H9 (cell line): ENCODE measurements around the gene SNRPD3. TPM values are rescaled to one million over a fixed set of nuclear protein-coding genes. Genes with fewer than 3 reads are reported as not detected.
"Not testable (repeated sequence)": the region's sequence is repeated elsewhere in the genome, so short reads cannot be mapped to it uniquely, and the experiment has no call there.

Experiments
- DNase-seq: peaks from one replicate; pipeline ENCODE4 v3.0.0-alpha.2; 2017
- H2AFZ ChIP-seq: one replicate; pipeline ENCODE4 v1.6.1; 2013; ENCODE audit warnings: mild to moderate bottlenecking, low read length, control low read depth, moderate library complexity
- H2AK5ac ChIP-seq: 2 replicates; pipeline ENCODE4 v1.6.1; 2013; ENCODE audit warnings: low read length, control low read depth, mixed read lengths; ENCODE audit not compliant: insufficient read length
- H2BK120ac ChIP-seq: one replicate; pipeline ENCODE4 v1.6.1; 2013; ENCODE audit warnings: low read depth, mild to moderate bottlenecking, low read length, control low read depth, inconsistent platforms; ENCODE audit not compliant: poor library complexity, severe bottlenecking
- H2BK12ac ChIP-seq: 2 replicates; pipeline ENCODE4 v1.6.1; 2013; ENCODE audit warnings: low read length, control low read depth, mixed read lengths, low read depth; ENCODE audit not compliant: insufficient read length
- H2BK15ac ChIP-seq: 2 replicates; pipeline ENCODE4 v1.6.1; 2013; ENCODE audit warnings: low read depth, low read length, control low read depth
- H2BK20ac ChIP-seq: one replicate; pipeline ENCODE4 v1.6.1; 2013; ENCODE audit warnings: low read depth, mild to moderate bottlenecking, low read length, control low read depth, inconsistent platforms; ENCODE audit not compliant: poor library complexity, severe bottlenecking
- H2BK5ac ChIP-seq: 2 replicates; pipeline ENCODE4 v1.6.1; 2013; ENCODE audit warnings: low read length, control low read depth, mixed read lengths; ENCODE audit not compliant: insufficient read length
- H3K14ac ChIP-seq: 2 replicates; pipeline ENCODE4 v1.6.1; 2013; ENCODE audit warnings: low read length, control low read depth; ENCODE audit not compliant: insufficient read depth
- H3K18ac ChIP-seq: 2 replicates; pipeline ENCODE4 v1.6.1; 2013; ENCODE audit warnings: low read depth, mild to moderate bottlenecking, mixed read lengths, low read length, control low read depth; ENCODE audit not compliant: insufficient read length
- H3K23ac ChIP-seq: 2 replicates; pipeline ENCODE4 v1.6.1; 2013; ENCODE audit warnings: low read length, control low read depth, mixed read lengths, low read depth; ENCODE audit not compliant: insufficient read length
- H3K23me2 ChIP-seq: 2 replicates; pipeline ENCODE4 v1.6.1; 2013; ENCODE audit warnings: low read depth, mild to moderate bottlenecking, mixed read lengths, low read length, control low read depth; ENCODE audit not compliant: insufficient read length, poor library complexity, severe bottlenecking
- H3K27ac ChIP-seq: 2 replicates; pipeline ENCODE4 v1.5.1; 2013; ENCODE audit warnings: low read length, control low read depth, mixed read lengths, low read depth; ENCODE audit not compliant: insufficient read length
- H3K27me3 ChIP-seq: 2 replicates; pipeline ENCODE4 v1.6.1; 2013; ENCODE audit warnings: low read length, control low read depth, inconsistent platforms; ENCODE audit not compliant: insufficient read depth
- H3K4ac ChIP-seq: 2 replicates; pipeline ENCODE4 v1.6.1; 2013; ENCODE audit warnings: low read depth, mild to moderate bottlenecking, control low read depth, inconsistent platforms, low read length, moderate library complexity
- H3K4me1 ChIP-seq: 2 replicates; pipeline ENCODE4 v1.6.1; 2013; ENCODE audit warnings: low read length, control low read depth, inconsistent platforms; ENCODE audit not compliant: insufficient read depth
- H3K4me2 ChIP-seq: 2 replicates; pipeline ENCODE4 v1.6.1; 2013; ENCODE audit warnings: low read length, control low read depth, mixed read lengths; ENCODE audit not compliant: insufficient read length, insufficient read depth
- H3K56ac ChIP-seq: 2 replicates; pipeline ENCODE4 v1.6.1; 2013; ENCODE audit warnings: low read depth, mild to moderate bottlenecking, mixed read lengths, low read length, control low read depth; ENCODE audit not compliant: insufficient read length
- H3K79me1 ChIP-seq: 2 replicates; pipeline ENCODE4 v1.6.1; 2013; ENCODE audit warnings: low read depth, mild to moderate bottlenecking, moderate library complexity, low read length, control low read depth, inconsistent platforms; ENCODE audit not compliant: insufficient read depth, poor library complexity, severe bottlenecking
- H3K79me2 ChIP-seq: 2 replicates; pipeline ENCODE4 v1.6.1; 2013; ENCODE audit warnings: low read length, control low read depth, inconsistent platforms; ENCODE audit not compliant: insufficient read depth
- H3K9ac ChIP-seq: 2 replicates; pipeline ENCODE4 v1.6.1; 2013; ENCODE audit warnings: low read length, control low read depth, mixed read lengths; ENCODE audit not compliant: insufficient read length; ENCODE audit errors: extremely low read depth
- H3K9me3 ChIP-seq: one replicate; pipeline ENCODE4 v1.6.1; 2013; ENCODE audit warnings: low read depth, low read length, inconsistent platforms; ENCODE audit not compliant: control insufficient read depth
- H3T11ph ChIP-seq: one replicate; pipeline ENCODE4 v1.6.1; 2013; ENCODE audit warnings: mild to moderate bottlenecking, low read length, control low read depth, inconsistent platforms
- H4K20me1 ChIP-seq: one replicate; pipeline ENCODE4 v1.6.1; 2013; ENCODE audit not compliant: control insufficient read depth, insufficient read length, insufficient read depth
- H4K5ac ChIP-seq: 2 replicates; pipeline ENCODE4 v1.6.1; 2013; ENCODE audit warnings: low read depth, mild to moderate bottlenecking, mixed read lengths, low read length, control low read depth; ENCODE audit not compliant: insufficient read length
- H4K8ac ChIP-seq: replicated peaks from 2 replicates; pipeline ENCODE4 v1.6.1; 2013; ENCODE audit warnings: low read length, control low read depth, mixed read lengths, low read depth; ENCODE audit not compliant: insufficient read length
- H4K91ac ChIP-seq: 2 replicates; pipeline ENCODE4 v1.6.1; 2013; ENCODE audit warnings: low read depth, mild to moderate bottlenecking, moderate library complexity, mixed read lengths, low read length, control low read depth; ENCODE audit not compliant: insufficient read length
- H3K27ac Mint-ChIP-seq, 3 experiments: 2 replicates in 2 of 3; 3 replicates in 1 of 3; pipeline ENCODE4 v1.8.0; 2020 to 2021; ENCODE audit warnings: mixed read lengths in 3 of 3, mild to moderate bottlenecking in 1 of 3, moderate library complexity in 1 of 3
- H3K27me3 Mint-ChIP-seq: 2 replicates; pipeline ENCODE4 v1.8.0; 2021; ENCODE audit warnings: low read depth, mild to moderate bottlenecking, moderate library complexity, mixed read lengths
- H3K36me3 Mint-ChIP-seq, 3 experiments: 2 replicates in 2 of 3; 3 replicates in 1 of 3; pipeline ENCODE4 v1.8.0; 2020 to 2021; ENCODE audit warnings: low read depth in 3 of 3, mixed read lengths in 3 of 3; ENCODE audit not compliant: insufficient read depth in 1 of 3
- H3K4me1 Mint-ChIP-seq, 2 experiments: 2 replicates each; pipeline ENCODE4 v1.8.0; 2020; ENCODE audit warnings: mixed read lengths in 2 of 2
- H3K4me3 Mint-ChIP-seq, 2 experiments: 2 replicates in 1 of 2; 3 replicates in 1 of 2; pipeline ENCODE4 v1.8.0; 2020 to 2021; ENCODE audit warnings: mild to moderate bottlenecking in 2 of 2, mixed read lengths in 2 of 2, moderate library complexity in 1 of 2
- H3K9me3 Mint-ChIP-seq, 2 experiments: 2 replicates in 1 of 2; 3 replicates in 1 of 2; pipeline ENCODE4 v1.8.0; 2020; ENCODE audit warnings: mild to moderate bottlenecking in 2 of 2, mixed read lengths in 2 of 2, moderate library complexity in 1 of 2
- WGBS: extraction: QIAGEN DNeasy Blood & Tissue Kit; methylation state at CpG from one replicate; pipeline ENCODE4 v1.1.7; 2013; ENCODE audit warnings: missing lambda C conversion rate, low lambda C conversion rate, mixed read lengths; ENCODE audit not compliant: insufficient read length; ENCODE audit errors: extremely low coverage; 5-methylcytosine and 5-hydroxymethylcytosine counted together
- total RNA-seq: library from RNA; stranded (reverse); gene quantifications from 2 replicates; pipeline ENCODE4 v1.2.1, GENCODE V29; 2021
- TF ChIP-seq, protein P1 (sequence below): fragments of 200-600 bp; sonication (generic); conservative IDR thresholded peaks from 3 replicates; pipeline ENCODE4 v1.8.0; 2021; ENCODE audit warnings: antibody characterized with exemption, mild to moderate bottlenecking

Gene SNRPD3
- total RNA-seq, 1 experiment from 2014 or later = 212 TPM

DNA sequence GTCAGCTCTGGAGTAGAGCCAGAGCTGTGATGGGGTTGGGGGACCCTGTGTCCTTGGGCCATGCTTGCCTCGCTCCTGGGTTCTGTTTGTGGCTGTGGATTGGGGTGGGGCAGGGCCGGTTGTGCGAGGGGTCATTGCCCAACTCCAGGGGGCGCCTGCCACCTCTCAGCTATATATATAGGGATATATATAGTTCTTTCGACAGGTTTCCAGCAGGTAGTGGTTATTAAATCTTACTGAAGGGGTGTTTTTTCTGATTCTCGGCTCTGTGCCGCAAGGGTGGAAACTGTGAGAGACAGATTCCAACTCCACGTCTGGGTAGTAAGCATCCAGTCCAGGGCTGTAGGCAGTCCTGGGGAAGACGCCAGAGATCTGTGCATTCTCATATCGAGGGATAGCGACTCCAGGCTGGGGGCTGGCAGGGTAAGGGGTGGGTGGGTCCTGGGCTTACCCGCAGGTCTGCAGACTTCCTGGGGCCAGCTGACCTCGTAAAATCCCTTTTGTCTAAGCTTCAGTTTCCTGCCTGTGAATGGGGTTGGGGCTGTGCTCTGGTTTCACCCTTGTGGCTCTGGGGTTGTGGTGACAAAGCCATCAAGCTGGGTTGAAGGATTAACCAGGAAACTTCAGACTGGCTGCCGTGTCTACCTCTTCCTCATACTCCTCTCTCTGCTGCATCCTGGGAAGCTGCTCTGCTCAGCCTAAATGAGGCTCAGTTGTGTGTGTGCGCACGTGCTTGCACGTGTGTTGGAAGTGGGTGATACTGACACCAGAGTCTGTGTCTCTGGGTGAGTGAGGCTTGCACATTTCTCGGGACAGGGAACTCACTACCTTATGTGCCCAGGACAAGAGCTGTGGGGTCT is 48.2 kb downstream of the SNRPD3 start:
- not testable (repeated sequence) for H2AK5ac ChIP-seq, H3K23me2 ChIP-seq, H3K79me2 ChIP-seq, H4K8ac ChIP-seq, H2BK15ac ChIP-seq, DNase-seq, H3K18ac ChIP-seq, H3K56ac ChIP-seq, H4K20me1 ChIP-seq, H3K4me1 ChIP-seq, H3K23ac ChIP-seq, H2BK5ac ChIP-seq, H2BK20ac ChIP-seq, H4K91ac ChIP-seq, H3K27ac ChIP-seq, H2BK12ac ChIP-seq, H3K4ac ChIP-seq, H3K79me1 ChIP-seq, H3K9me3 Mint-ChIP-seq, H3K9ac ChIP-seq, H3T11ph ChIP-seq, H2AFZ ChIP-seq, H3K27me3 Mint-ChIP-seq, H4K5ac ChIP-seq, H2BK120ac ChIP-seq, H3K27me3 ChIP-seq, H3K14ac ChIP-seq, H3K36me3 Mint-ChIP-seq, H3K9me3 ChIP-seq
- WGBS = no CpG with 5 or more reads among the region's 18 CpGs
- peak overlapping the region; percentile 20 for H3K4me2 ChIP-seq
- Mint-ChIP-seq H3K4me3 (peak overlapping the region; percentile 61 to 62), H3K27ac (peak overlapping the region; percentile 56 to 91 (median 88); a peak in 5 of 7 replicates), H3K4me1 (peaks cover 28 to 34% of the 10 kb centered on the region in 2 experiments)
- TF ChIP-seq, protein P1, sequence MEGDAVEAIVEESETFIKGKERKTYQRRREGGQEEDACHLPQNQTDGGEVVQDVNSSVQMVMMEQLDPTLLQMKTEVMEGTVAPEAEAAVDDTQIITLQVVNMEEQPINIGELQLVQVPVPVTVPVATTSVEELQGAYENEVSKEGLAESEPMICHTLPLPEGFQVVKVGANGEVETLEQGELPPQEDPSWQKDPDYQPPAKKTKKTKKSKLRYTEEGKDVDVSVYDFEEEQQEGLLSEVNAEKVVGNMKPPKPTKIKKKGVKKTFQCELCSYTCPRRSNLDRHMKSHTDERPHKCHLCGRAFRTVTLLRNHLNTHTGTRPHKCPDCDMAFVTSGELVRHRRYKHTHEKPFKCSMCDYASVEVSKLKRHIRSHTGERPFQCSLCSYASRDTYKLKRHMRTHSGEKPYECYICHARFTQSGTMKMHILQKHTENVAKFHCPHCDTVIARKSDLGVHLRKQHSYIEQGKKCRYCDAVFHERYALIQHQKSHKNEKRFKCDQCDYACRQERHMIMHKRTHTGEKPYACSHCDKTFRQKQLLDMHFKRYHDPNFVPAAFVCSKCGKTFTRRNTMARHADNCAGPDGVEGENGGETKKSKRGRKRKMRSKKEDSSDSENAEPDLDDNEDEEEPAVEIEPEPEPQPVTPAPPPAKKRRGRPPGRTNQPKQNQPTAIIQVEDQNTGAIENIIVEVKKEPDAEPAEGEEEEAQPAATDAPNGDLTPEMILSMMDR = peak; percentile 54

DNA sequence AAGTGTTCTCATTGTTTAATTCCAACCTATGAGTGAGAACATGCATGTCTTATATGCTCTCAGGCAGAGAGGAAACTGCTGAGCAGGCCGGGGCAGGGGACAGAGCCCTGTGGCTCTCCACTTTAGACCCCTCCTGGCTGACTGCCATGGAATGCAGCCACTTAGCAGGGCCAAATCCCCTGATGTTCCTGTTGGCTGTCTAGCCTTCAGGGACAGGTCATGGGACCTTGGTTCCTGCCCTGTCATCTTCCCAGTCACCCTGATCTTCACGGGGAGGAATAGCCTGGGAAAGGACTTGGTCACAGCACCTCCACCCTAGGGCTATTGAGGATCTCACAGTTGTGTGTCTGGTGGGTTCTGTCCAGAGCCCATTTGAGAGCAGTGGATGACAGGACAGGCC is 50.5 kb downstream of the SNRPD3 start:
- not testable (repeated sequence) for H3K23me2 ChIP-seq, H3K23ac ChIP-seq, H3K56ac ChIP-seq, H3K79me2 ChIP-seq, H3K27me3 Mint-ChIP-seq, H2BK20ac ChIP-seq, H3K27me3 ChIP-seq, H4K91ac ChIP-seq, H3K9me3 Mint-ChIP-seq, H3T11ph ChIP-seq, H4K5ac ChIP-seq, H2AFZ ChIP-seq, H3K36me3 Mint-ChIP-seq, DNase-seq, H2BK12ac ChIP-seq, H4K8ac ChIP-seq, H2AK5ac ChIP-seq, H3K14ac ChIP-seq, H3K27ac ChIP-seq, H4K20me1 ChIP-seq, H3K9me3 ChIP-seq, H3K4ac ChIP-seq, H3K4me1 ChIP-seq, H3K4me2 ChIP-seq, H3K18ac ChIP-seq, H3K79me1 ChIP-seq, H2BK5ac ChIP-seq, H3K4me3 Mint-ChIP-seq, H2BK120ac ChIP-seq, H3K9ac ChIP-seq, H2BK15ac ChIP-seq
- Mint-ChIP-seq H3K4me1 (peaks cover 20 to 25% of the 10 kb centered on the region in 2 experiments), H3K27ac (peak overlapping the region in 2 of 3 experiments; percentile 40 to 63; a peak in 1 of 7 replicates)
- no CpG with 5 or more reads among the region's 2 CpGs for WGBS
